Upper lobe of left lung (tissue), 4 donors: ENCODE measurements around the gene N4BP2L2.

Experiments used
- POLR2AphosphoS5 ChIP-seq, 2 donors: sonication (generic); formaldehyde crosslinking; IDR thresholded peaks; one replicate each; pipeline ENCODE4 v1.5.1; 2017; ENCODE audit warnings: antibody characterized with exemption in 2 of 2
- TF ChIP-seq, protein P1 (sequence below), 6 experiments: fragments of 450-650 bp in 4 of 6; fragments of 200-600 bp in 2 of 6; sonication (generic) in 2 of 6; IDR thresholded peaks; one replicate each; pipeline ENCODE4 v1.5.1; 2016 to 2019; ENCODE audit warnings: antibody characterized with exemption in 6 of 6

DNA sequence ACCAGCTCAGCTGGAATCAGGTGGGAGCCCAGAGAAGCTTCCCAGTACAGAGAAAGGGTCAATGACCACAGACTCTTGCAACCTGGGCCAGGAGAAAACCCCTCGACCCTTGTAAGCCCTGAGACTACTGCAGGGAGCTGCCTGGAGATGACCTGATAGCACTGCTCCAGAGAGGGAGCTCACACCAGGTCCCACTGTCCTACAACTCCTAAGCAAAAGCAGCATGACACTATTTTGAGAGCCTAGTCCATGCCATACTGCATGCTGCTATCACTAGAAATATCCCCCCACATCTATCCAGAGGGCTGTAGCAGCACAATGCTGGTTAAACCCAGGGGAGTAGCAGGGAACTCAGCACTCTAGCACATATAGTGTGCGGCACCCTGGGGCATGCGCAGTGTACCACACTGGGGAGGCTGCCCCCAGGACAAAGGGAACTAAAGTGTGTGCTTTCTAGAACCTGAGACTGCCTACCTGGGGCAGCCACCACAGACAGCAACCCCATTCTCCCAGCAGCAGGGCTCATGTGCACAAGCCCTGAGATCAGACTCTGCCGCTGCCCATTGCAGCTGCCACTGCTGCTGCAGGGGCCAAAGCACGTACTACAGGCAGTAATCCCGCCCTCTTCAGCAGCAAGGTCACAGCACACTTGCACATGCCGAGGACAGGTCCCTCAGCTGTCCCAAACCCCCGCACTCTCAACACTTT, 83.6 kb downstream of the N4BP2L2 start:
- TF ChIP-seq, protein P1, sequence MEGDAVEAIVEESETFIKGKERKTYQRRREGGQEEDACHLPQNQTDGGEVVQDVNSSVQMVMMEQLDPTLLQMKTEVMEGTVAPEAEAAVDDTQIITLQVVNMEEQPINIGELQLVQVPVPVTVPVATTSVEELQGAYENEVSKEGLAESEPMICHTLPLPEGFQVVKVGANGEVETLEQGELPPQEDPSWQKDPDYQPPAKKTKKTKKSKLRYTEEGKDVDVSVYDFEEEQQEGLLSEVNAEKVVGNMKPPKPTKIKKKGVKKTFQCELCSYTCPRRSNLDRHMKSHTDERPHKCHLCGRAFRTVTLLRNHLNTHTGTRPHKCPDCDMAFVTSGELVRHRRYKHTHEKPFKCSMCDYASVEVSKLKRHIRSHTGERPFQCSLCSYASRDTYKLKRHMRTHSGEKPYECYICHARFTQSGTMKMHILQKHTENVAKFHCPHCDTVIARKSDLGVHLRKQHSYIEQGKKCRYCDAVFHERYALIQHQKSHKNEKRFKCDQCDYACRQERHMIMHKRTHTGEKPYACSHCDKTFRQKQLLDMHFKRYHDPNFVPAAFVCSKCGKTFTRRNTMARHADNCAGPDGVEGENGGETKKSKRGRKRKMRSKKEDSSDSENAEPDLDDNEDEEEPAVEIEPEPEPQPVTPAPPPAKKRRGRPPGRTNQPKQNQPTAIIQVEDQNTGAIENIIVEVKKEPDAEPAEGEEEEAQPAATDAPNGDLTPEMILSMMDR (IDR thresholded peaks at IDR 0.05) = no peak
- no peak for TF ChIP-seq POLR2AphosphoS5 (IDR thresholded peaks at IDR 0.05)
